ENCODE measurements around the gene DIAPH2. TPM values are rescaled to one million over a fixed set of nuclear protein-coding genes. Genes with fewer than 3 reads are reported as not detected.

Gene DIAPH2
- total and polyA plus RNA-seq, 12 donors = 1.8 to 13.6 (median 10.1) TPM

DNA sequence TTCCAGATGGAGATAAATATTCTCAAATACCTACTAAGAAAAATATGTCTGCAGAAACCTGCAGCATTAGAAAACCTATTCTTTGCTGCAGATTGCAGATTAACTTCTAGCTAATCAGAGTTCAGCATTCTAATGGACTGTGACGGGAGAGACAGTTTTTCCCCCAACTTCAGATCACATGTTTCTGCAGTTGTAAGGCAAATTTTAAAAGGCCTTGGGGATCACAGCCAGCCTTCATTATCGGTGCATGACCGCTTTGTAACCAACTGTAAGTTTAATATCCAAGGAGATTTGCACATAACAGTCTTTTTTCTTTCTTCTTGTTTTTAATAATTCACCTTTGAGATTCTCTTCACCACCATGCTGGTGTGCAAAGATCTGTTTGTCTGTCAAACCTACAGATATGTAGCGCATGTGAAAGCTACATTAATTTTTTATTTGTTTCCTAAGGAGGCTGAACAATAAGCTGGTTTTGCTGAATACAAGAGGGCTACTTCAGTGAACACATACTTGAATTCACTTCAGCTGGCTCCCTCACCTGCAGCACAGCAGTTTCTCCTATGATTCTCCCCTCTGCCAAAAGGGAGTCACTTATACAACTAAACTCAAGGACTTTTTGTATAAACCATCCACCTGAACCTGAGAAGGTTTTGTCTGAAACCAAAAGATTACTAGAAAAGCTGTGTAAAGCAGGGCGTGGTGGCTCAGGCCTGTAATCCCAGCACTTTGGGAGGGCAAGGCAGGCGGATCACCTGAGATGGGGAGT lies 687.5 kb downstream of the DIAPH2 start:
- no peaks in the 10 kb centered on the region for H3K36me3 ChIP-seq
- WGBS, 2 donors = 94 to 95% methylated on average over 6 of the region's 6 CpGs
- H3K27ac ChIP-seq = no peak overlapping the region
- DNase-seq = no peak
- TF ChIP-seq, protein P1, sequence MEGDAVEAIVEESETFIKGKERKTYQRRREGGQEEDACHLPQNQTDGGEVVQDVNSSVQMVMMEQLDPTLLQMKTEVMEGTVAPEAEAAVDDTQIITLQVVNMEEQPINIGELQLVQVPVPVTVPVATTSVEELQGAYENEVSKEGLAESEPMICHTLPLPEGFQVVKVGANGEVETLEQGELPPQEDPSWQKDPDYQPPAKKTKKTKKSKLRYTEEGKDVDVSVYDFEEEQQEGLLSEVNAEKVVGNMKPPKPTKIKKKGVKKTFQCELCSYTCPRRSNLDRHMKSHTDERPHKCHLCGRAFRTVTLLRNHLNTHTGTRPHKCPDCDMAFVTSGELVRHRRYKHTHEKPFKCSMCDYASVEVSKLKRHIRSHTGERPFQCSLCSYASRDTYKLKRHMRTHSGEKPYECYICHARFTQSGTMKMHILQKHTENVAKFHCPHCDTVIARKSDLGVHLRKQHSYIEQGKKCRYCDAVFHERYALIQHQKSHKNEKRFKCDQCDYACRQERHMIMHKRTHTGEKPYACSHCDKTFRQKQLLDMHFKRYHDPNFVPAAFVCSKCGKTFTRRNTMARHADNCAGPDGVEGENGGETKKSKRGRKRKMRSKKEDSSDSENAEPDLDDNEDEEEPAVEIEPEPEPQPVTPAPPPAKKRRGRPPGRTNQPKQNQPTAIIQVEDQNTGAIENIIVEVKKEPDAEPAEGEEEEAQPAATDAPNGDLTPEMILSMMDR (IDR thresholded peaks at IDR 0.05) = no peak
- no peak overlapping the region for H3K4me3 ChIP-seq
- H3K9me3 ChIP-seq = no peaks in the 10 kb centered on the region
- intact Hi-C loops (cut with DNase I) = no loop called here
- no peaks in the 10 kb centered on the region for H3K4me1 ChIP-seq
- peaks cover 0 to 5% (median 0%) of the 10 kb centered on the region in 7 donors for H3K27me3 ChIP-seq
- ATAC-seq = no peak

DNA sequence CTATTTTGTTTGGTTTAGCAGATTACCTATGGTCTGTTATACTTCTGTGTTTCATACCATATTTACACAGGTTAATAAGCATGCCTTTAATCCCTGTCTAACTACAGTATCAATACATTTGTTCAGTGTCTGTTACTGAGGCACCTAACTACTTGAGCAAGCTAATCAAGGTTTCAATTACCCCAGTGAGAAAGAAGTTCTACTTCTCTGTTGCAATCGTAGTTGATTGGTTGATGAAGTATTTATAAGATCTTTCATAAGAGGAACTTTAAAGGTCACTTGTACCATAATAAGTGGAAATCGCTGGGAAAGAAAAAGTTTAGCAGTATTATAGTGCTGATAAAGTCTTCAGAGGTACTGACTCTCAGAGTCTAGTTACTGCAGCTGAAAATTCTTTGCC lies 689.6 kb downstream of the DIAPH2 start:
- Histone ChIP-seq H3K36me3 (no peaks in the 10 kb centered on the region), H3K4me1 (no peaks in the 10 kb centered on the region), H3K27ac (no peak overlapping the region), H3K4me3 (no peak overlapping the region), H3K9me3 (no peaks in the 10 kb centered on the region), H3K27me3 (peaks cover 0 to 5% (median 0%) of the 10 kb centered on the region in 7 donors)
- DNase-seq (no peak), ATAC-seq (no peak)
- intact Hi-C loops (cut with DNase I) = no loop called here
- WGBS, 2 donors = 93 to 95% methylated on average over 2 of the region's 2 CpGs
- TF ChIP-seq, protein P1 (IDR thresholded peaks at IDR 0.05) = no peak

DNA sequence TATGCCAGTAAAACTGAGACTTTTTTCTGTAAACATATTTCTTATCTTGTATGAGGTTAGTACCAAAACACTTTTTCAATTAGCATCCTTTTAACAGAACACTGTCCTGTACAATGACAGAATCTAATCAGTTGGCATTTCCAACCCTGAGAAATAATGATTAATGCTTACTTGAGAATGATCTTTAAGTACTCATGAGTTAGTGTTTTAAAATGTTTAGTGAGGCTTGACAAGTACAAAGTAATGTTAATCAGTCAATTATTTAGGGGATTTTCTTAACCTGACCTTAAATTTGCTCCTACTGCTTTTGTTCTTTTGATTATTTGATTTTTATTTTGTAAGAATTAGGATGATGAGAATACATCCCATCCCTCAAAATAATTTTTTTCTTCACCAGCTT lies 695.6 kb downstream of the DIAPH2 start:
- TF ChIP-seq, protein P1 (IDR thresholded peaks at IDR 0.05) = no peak
- no peak overlapping the region for H3K4me3 ChIP-seq
- ATAC-seq = no peak
- no peak for DNase-seq
- intact Hi-C loops (cut with DNase I) = no loop called here
- no peaks in the 10 kb centered on the region for H3K9me3 ChIP-seq
- no peak overlapping the region for H3K27ac ChIP-seq
- H3K4me1 ChIP-seq = no peaks in the 10 kb centered on the region
- H3K36me3 ChIP-seq = no peaks in the 10 kb centered on the region
- H3K27me3 ChIP-seq = peaks cover 0 to 6% (median 0%) of the 10 kb centered on the region in 7 donors

DNA sequence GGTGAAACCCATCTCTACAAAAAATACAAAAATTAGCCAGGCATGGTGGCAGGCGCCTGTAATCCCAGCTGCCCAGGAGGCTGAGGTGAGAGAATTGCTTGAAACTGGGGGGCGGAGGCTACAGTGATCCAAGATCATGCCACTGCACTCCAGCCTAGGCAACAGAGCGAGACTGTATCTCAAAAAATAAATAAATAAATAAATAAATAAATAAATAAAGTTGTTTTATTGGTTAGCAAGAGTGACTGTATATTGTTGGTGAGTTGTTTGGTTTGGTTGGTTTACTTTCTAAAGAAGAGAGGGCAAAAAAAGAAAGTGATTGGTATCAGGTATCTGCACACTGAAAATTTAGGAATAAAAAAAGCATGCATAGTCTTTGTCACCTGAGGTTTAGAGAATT lies 700.0 kb downstream of the DIAPH2 start:
- Histone ChIP-seq H3K27ac (no peak overlapping the region), H3K36me3 (peaks cover 0 to 2% (median 0%) of the 10 kb centered on the region in 9 donors), H3K9me3 (no peaks in the 10 kb centered on the region), H3K4me3 (no peak overlapping the region), H3K4me1 (no peaks in the 10 kb centered on the region), H3K27me3 (peaks cover 0 to 6% (median 0%) of the 10 kb centered on the region in 7 donors)
- no peak for ATAC-seq
- intact Hi-C loops (cut with DNase I) = no loop called here
- no peak for DNase-seq
- WGBS, 2 donors = 94 to 97% methylated on average over 3 of the region's 3 CpGs
- TF ChIP-seq, protein P1 (IDR thresholded peaks at IDR 0.05) = no peak

Measured in heart right ventricle (tissue), 16 donors.